ENCODE results near the gene DYNC1LI1. TPM values are rescaled to one million over a fixed set of nuclear protein-coding genes. Genes with fewer than 3 reads are reported as not detected.

Gene DYNC1LI1
- total RNA-seq, 4 donors from 2014 or later, result 44.2 to 51.0 (median 47.9) TPM

DNA sequence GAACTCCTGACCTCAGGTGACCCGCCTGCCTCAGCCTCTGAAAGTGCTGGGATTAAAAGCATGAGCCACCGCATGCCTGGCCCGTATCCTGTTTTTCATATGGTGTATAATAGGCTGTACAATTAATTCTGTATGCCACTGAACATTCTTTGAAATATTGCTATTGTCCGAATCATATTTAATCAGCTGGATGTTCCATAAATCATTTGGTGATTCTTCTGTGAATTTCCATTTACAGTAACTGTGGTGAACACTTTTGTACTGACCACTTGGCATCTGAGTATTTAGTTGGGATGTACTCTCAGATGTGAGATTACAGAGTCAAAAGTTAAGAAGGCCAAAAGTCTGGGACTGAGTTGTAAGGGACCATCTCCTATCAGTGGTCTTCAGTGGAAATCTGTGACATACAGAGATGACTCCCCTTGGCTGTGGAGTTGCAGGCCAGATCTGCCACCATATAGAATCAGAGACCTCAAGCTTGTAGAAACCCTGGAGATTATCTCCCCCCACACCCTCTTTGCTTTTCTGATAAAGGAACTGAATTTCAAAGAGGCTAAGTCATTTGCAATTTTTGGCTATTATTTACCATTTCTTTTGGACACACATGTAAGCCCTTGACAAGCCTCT lies 25.7 kb upstream of the DYNC1LI1 start:
- H3K36me3 ChIP-seq, result no peaks in the 10 kb centered on the region
- no peak for DNase-seq
- TF ChIP-seq, protein P1, sequence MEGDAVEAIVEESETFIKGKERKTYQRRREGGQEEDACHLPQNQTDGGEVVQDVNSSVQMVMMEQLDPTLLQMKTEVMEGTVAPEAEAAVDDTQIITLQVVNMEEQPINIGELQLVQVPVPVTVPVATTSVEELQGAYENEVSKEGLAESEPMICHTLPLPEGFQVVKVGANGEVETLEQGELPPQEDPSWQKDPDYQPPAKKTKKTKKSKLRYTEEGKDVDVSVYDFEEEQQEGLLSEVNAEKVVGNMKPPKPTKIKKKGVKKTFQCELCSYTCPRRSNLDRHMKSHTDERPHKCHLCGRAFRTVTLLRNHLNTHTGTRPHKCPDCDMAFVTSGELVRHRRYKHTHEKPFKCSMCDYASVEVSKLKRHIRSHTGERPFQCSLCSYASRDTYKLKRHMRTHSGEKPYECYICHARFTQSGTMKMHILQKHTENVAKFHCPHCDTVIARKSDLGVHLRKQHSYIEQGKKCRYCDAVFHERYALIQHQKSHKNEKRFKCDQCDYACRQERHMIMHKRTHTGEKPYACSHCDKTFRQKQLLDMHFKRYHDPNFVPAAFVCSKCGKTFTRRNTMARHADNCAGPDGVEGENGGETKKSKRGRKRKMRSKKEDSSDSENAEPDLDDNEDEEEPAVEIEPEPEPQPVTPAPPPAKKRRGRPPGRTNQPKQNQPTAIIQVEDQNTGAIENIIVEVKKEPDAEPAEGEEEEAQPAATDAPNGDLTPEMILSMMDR (IDR thresholded peaks at IDR 0.05 in 4 of 5, conservative IDR thresholded peaks at IDR 0.05 in 1 of 5), result no peak
- no peak for TF ChIP-seq POLR2A (IDR thresholded peaks at IDR 0.05)
- H3K27me3 ChIP-seq, result no peaks in the 10 kb centered on the region
- H3K4me3 ChIP-seq, result no peak overlapping the region
- ATAC-seq, result no peak
- intact Hi-C loops (cut with DNase I; ENCODE audit: low total_unique reads), result no loop called here
- in situ Hi-C loops (cut with MboI; ENCODE audit: low sequenced_read_pairs in 4 of 4), result no loop called here
- peaks cover 10 to 23% of the 10 kb centered on the region in 2 donors for H3K4me1 ChIP-seq
- peak overlapping the region; percentile 44 to 64 (median 46) for H3K27ac ChIP-seq
- no peaks in the 10 kb centered on the region for H3K9me3 ChIP-seq

GRCh38 chr3:32595323-32595722 lies 24.7 kb upstream of the DYNC1LI1 start:
- Histone ChIP-seq H3K27me3 (no peaks in the 10 kb centered on the region), H3K27ac (peak overlapping the region; percentile 14 to 64 (median 36)), H3K4me1 (peaks cover 10 to 23% of the 10 kb centered on the region in 2 donors), H3K4me3 (no peak overlapping the region), H3K36me3 (no peaks in the 10 kb centered on the region), H3K9me3 (no peaks in the 10 kb centered on the region)
- intact Hi-C loops (cut with DNase I; ENCODE audit: low total_unique reads) (loop anchor here (2.0 kb wide), 1 partner anchor 25 kb away; the partner anchor contains the start of gene DYNC1LI1), in situ Hi-C loops (cut with MboI; ENCODE audit: low sequenced_read_pairs in 4 of 4) (no loop called here)
- DNase-seq (peak; percentile 16 to 30), ATAC-seq (peak; percentile 72 to 87)
- TF ChIP-seq POLR2A (IDR thresholded peaks at IDR 0.05), result no peak
- TF ChIP-seq, protein P1 (IDR thresholded peaks at IDR 0.05 in 4 of 5, conservative IDR thresholded peaks at IDR 0.05 in 1 of 5), result no peak

GRCh38 chr3:32593903-32594525 lies 23.4 kb upstream of the DYNC1LI1 start:
- intact Hi-C loops (cut with DNase I; ENCODE audit: low total_unique reads), result loop anchor here (2.0 kb wide), 1 partner anchor 23 kb away; the partner anchor contains the start of gene DYNC1LI1
- in situ Hi-C loops (cut with MboI; ENCODE audit: low sequenced_read_pairs in 4 of 4), result no loop called here
- peaks cover 10 to 23% of the 10 kb centered on the region in 2 donors for H3K4me1 ChIP-seq
- no peaks in the 10 kb centered on the region for H3K27me3 ChIP-seq
- H3K27ac ChIP-seq, result no peak overlapping the region
- no peaks in the 10 kb centered on the region for H3K36me3 ChIP-seq
- no peaks in the 10 kb centered on the region for H3K9me3 ChIP-seq
- TF ChIP-seq POLR2A (IDR thresholded peaks at IDR 0.05), result no peak
- TF ChIP-seq, protein P1 (IDR thresholded peaks at IDR 0.05 in 4 of 5, conservative IDR thresholded peaks at IDR 0.05 in 1 of 5), result no peak
- no peak overlapping the region for H3K4me3 ChIP-seq
- ATAC-seq (peak; percentile 39 to 56), DNase-seq (no peak)

- H3K27me3 ChIP-seq, result no peaks in the 10 kb centered on the region
- in situ Hi-C loops (cut with MboI; ENCODE audit: low sequenced_read_pairs in 4 of 4), result no loop called here
- peaks cover 10 to 23% of the 10 kb centered on the region in 2 donors for H3K4me1 ChIP-seq
- H3K27ac ChIP-seq, result no peak overlapping the region
- intact Hi-C loops (cut with DNase I; ENCODE audit: low total_unique reads), result no loop called here
- TF ChIP-seq, protein P1 (IDR thresholded peaks at IDR 0.05 in 4 of 5, conservative IDR thresholded peaks at IDR 0.05 in 1 of 5), result no peak
- TF ChIP-seq POLR2A (IDR thresholded peaks at IDR 0.05), result no peak
- no peaks in the 10 kb centered on the region for H3K9me3 ChIP-seq
- no peaks in the 10 kb centered on the region for H3K36me3 ChIP-seq
- H3K4me3 ChIP-seq, result no peak overlapping the region
- DNase-seq (no peak), ATAC-seq (no peak)
Observed at GRCh38 chr3:32592696-32593353, 22.2 kb upstream of the DYNC1LI1 start.

All from gastrocnemius medialis (tissue), 4 donors.